ENCODE measurements around the gene ASPRV1.

The ASPRV1 gene

GRCh38 chr2:69988086-69988635 lies 26.7 kb upstream of the ASPRV1 start:
- DNase-seq, result no peak

GRCh38 chr2:69986691-69987090 lies 25.3 kb upstream of the ASPRV1 start:
- DNase-seq, result no peak

- DNase-seq, result no peak
Observed at GRCh38 chr2:69985688-69986087, 24.3 kb upstream of the ASPRV1 start.

- DNase-seq, result no peak
Observed at GRCh38 chr2:69985216-69985615, 23.8 kb upstream of the ASPRV1 start.

- DNase-seq, result no peak
Observed at GRCh38 chr2:69983392-69983966, 22.0 kb upstream of the ASPRV1 start.

GRCh38 chr2:69979902-69980807 lies 18.7 kb upstream of the ASPRV1 start:
- DNase-seq, result no peak

GRCh38 chr2:69977906-69978482 lies 16.6 kb upstream of the ASPRV1 start:
- DNase-seq, result no peak

- DNase-seq, result no peak
Observed at GRCh38 chr2:69977186-69977585, 15.8 kb upstream of the ASPRV1 start.

GRCh38 chr2:69975853-69976462 lies 14.5 kb upstream of the ASPRV1 start:
- DNase-seq, result no peak

GRCh38 chr2:69975136-69975852 lies 13.9 kb upstream of the ASPRV1 start:
- DNase-seq, result no peak

GRCh38 chr2:69973335-69973735 lies 11.9 kb upstream of the ASPRV1 start:
- no peak for DNase-seq

GRCh38 chr2:69972822-69973221 lies 11.4 kb upstream of the ASPRV1 start:
- DNase-seq, result no peak

- DNase-seq, result no peak
Observed at GRCh38 chr2:69969991-69970390, 8.6 kb upstream of the ASPRV1 start.

GRCh38 chr2:69969126-69969983 lies 7.9 kb upstream of the ASPRV1 start:
- no peak for DNase-seq

- DNase-seq, result no peak
Observed at GRCh38 chr2:69968609-69969008, 7.2 kb upstream of the ASPRV1 start.

GRCh38 chr2:69966496-69966895 lies 5.1 kb upstream of the ASPRV1 start:
- no peak for DNase-seq

GRCh38 chr2:69965756-69966445 lies 4.5 kb upstream of the ASPRV1 start:
- DNase-seq, result no peak

GRCh38 chr2:69964353-69964841 lies 3.0 kb upstream of the ASPRV1 start:
- DNase-seq, result no peak

- no peak for DNase-seq
Observed at GRCh38 chr2:69962986-69963730, 1.7 kb upstream of the ASPRV1 start.

GRCh38 chr2:69960821-69961220 lies 610 bp downstream of the ASPRV1 start:
- DNase-seq, result no peak
